ENCODE measurements around the gene CGREF1.

CGREF1 gene

DNA sequence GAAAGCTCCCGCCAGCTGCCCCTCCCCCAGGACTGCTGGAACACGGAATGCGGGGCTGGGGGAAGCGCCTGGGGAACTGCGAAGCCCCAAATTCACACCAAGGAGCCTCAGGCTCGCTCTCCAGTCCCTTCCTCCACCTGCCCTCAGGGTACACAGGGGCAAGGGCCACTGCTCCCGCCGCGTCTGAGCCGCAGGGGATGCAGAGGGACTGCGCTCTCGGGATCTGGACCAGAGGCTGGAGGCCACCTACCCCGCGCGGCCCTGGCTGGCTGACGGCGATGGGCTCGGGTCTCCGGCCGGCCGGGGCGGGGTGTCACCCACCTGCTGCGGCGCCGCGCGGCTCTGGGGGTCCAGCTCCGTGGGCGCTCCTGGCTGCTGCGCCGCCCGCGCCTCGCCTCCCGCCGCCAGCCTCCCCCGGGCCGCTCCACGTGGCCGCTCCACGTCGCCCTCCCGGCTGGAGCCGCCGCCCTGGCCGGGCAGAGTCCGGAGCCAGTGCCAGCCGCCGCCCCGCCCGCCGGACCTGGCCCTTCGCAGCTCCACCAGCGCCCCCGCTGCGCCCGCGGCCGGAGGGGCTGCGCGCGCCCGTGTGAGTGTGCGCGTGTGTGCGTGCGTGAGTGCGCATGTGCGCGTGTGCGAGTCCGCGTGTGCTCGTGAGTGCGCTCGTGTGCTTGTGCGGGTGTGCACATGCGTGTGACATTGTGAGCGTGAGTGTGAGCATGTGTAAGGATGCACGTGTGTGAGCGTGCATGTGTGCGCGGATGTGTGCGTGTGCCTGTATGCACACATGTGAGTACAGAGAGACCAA lies at the start of gene CGREF1:
Gene CGREF1, minus strand, starts transcription at position 604 of the 805 bp plus-strand sequence. CDS start 14,762 bp downstream, outside the sequence.
- in situ Hi-C loops (cut with HindIII; ENCODE audit: low sequenced_read_pairs) = no loop called here

DNA sequence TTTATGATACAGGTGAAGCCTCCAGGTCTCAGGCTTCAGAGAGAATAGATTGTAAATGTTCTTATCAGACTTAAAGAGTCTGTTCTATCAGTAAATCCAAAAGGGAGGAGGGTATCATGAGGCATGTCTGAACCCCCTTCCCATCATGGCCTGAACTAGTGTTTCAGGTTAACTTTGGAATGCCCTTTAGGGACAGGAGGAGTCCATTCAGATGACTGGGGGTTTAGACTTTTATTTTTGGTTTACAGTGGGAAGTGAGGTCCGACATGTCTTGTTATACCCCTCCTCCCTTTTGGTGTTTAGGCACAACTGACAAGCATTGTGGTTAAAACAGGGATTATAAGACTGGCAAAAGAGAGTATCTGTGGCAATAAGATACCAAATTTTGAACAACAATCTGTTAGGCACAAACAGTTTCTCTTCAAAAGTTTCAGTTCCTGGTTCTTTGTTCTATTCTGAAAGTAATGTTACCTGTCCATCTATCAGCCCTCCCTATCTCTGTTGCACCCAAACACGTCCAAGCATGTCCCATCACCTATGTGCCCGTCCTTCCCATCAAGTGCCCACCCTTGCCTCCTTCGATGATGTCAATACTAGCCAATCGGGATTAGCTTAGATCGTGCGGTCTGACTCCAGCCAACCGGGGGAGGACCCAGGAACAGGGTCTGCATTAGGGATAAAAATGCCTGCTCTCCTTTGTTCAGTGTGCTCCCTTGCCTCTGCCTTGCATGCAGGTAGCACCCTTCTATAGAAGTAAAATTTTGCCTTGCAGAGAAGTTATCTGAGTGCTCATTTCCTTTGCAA lies 46.2 kb upstream of the CGREF1 start:
- in situ Hi-C loops (cut with HindIII; ENCODE audit: low sequenced_read_pairs) = no loop called here

DNA sequence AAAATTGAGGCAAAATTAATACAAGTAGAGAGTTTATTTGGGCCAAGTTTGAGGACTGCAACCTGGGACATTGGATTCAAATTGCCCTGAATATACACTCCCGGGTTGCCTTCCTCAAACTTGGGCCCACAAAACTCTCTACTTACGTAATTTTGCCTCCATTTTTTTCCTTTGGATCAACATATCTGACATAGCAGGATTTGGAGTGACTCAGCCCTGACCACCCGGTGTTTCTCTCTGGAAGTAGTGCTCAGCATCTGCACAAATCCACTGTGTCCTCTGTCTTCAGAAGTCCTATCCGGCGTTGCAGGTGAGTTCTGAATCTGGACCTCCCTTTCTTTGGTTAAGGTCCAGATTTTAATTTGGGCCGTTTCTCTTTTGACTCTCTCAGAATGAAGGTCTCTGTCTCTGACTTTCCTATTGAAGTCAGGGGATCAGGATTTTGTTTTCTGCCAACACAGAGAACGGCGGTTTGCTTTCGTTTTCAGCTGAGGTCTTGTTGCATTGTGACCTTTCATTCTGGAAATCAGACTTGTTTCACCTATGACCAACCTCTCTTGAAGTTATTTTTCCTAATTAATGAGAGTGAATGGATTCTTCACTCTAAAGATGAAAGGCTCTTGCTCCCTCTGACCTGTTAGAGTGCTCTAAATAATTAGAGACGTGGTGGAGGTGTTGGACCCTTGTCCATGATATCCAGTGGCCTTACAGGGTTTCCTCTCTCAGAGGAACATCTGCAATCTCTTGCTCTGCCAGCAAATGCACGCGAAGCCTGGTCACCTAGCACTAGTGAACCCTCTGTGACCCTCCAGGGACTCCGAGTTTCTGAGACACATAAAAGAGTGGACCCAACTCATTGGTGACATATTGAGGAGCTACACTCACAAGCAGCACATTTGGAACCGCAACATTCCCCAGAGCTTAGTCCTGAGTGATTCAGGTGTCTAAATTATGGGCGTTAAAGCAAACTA lies 43.5 kb upstream of the CGREF1 start:
- in situ Hi-C loops (cut with HindIII; ENCODE audit: low sequenced_read_pairs) = no loop called here

GRCh38 chr2:27160191-27160590 lies 41.3 kb upstream of the CGREF1 start:
- in situ Hi-C loops (cut with HindIII; ENCODE audit: low sequenced_read_pairs) = no loop called here

DNA sequence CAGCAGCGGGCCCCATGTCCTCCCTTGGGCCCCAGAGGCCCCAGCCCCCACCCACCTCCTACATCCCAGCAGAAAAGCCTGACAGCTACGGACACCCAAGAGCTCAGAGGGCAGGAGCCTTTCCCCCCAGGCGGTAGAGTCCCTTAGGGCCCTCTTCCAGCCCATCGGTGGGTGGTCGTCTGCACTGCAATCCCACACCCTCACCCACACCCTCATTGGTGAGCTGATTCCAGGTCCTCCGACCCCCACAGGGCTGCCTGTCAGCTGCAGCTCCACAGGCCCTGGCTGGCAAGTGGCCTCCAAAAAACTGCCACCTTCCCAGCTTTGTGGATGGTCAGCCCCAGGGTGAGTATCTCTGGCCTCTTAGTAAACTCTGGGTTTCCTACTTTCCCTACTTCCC lies 40.3 kb upstream of the CGREF1 start:
- in situ Hi-C loops (cut with HindIII; ENCODE audit: low sequenced_read_pairs) = no loop called here

- in situ Hi-C loops (cut with HindIII; ENCODE audit: low sequenced_read_pairs) = no loop called here
Measured at GRCh38 chr2:27158468-27158867, 39.5 kb upstream of the CGREF1 start.

DNA sequence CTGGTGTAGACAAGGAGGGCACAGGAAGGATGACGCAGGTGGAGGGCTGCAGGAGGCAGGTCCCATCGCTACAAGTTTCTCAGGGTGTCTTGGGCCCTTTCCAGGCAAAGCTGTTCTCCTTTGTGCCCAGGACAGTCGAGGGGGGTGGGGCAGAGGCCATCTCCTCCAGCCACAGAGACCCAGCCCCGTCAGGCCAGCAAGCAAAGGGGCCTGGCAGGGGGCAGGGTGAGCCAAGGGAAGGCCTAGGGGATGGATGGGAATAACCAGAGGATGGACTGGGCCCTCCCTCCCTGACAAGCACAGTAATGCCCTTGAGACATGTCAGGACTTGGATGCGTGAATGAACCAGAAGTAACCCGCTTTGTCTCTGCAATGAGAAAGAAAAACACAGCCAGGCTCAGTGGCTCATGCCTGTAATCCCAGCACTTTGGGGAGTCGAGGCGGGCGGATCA lies 36.2 kb upstream of the CGREF1 start:
- in situ Hi-C loops (cut with HindIII; ENCODE audit: low sequenced_read_pairs) = no loop called here

GRCh38 chr2:27154488-27154887 lies 35.6 kb upstream of the CGREF1 start:
- in situ Hi-C loops (cut with HindIII; ENCODE audit: low sequenced_read_pairs) = no loop called here

GRCh38 chr2:27152796-27153464 lies 34.0 kb upstream of the CGREF1 start:
- in situ Hi-C loops (cut with HindIII; ENCODE audit: low sequenced_read_pairs) = no loop called here

DNA sequence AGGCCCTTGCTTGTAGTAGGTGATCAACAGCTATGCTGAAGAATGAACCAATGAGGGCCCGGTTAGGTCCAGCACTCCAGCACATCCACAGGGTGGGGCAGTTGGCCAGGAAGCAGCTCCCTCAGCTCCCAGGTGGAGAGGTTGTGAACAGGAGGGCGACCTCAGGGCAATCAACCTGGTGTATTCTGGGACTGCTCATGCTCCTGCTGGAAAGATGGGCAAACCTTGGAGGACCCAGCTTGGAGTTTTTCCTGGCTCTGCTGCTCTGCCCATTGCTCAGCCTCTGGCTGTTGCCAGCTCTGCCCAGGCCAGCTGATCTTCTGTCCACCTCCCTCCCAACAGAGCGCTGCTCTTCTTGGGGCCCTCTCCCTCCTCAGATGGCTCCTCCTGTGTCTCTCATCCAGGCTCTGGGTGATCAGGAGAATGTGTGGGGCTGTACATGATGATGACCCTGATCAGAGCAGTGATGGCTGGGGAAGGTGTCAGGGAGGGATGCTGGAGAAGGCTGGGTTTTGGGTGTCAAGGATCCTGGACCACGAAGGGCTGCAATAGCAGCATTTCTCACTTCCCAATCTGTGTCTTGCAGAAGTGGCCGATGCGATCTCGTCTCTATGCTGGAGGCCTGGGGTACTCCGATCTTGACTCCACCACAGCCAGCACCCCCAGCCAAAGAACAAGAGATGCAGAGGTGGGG lies 33.3 kb upstream of the CGREF1 start:
- in situ Hi-C loops (cut with HindIII; ENCODE audit: low sequenced_read_pairs) = no loop called here

DNA sequence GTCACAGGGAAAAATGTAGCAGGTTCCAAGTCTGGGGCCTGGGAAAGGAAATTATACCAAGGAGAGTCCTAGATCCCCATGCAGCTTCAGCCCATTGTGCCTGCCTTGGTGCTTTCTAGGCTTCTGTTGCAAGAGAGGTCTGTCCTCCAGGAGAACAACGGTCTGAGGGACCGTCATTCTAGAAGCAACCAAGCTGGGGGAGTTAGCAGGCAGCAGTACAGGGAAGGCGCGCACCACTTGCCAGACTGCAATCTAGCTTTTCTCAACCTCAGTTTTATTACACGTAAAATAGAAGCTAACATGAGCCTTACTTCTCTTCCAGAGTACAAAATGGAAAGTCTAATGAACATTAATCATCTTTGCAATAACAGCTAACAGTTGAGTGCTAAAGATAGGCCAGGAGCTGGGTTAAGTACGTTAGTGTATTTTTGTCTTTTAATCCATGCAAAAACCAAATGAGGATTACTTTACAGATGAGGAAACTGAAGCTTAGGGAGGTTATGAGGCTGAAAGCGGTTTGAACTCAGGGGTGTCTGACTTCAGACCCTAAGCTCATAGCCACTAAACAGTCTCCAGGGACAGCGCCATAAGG lies 31.8 kb upstream of the CGREF1 start:
- in situ Hi-C loops (cut with HindIII; ENCODE audit: low sequenced_read_pairs) = no loop called here

DNA sequence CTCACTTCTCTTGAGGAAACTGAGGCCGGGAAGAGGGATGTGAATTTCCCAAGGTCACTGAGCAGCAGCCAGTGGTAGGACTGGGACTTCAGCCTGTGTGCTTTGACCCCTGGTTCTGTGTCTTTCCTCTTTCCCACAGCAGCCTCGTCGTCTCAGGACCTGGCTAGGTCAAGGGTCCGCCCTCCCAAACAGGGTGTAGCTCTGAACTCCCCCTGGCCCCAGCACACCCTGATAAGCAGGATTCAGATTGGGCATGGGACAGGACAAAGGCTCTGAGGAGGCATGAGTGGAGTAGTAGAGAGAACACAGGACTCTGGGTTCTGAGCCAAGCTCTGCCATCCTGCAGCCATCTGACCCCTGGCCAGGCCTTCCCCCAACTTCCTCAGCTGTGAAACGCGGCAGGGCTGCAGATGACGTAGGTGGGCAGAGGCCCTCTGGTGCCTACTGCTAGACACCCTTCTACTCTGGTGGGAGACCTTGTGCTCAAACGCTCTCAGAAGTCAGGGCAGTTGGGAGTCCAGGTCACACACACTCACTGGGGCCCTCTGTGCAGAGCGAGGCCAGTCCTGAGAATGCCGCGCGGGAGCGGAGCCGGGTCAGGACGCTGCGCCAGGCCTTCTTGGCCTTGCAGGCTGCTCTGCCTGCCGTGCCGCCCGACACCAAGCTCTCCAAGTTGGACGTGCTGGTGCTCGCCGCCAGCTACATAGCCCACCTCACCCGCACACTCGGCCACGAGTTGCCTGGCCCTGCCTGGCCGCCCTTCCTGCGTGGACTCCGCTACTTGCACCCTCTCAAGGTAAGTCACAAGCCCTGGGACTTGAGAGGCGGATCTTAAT lies 30.9 kb upstream of the CGREF1 start:
- in situ Hi-C loops (cut with HindIII; ENCODE audit: low sequenced_read_pairs) = no loop called here

DNA sequence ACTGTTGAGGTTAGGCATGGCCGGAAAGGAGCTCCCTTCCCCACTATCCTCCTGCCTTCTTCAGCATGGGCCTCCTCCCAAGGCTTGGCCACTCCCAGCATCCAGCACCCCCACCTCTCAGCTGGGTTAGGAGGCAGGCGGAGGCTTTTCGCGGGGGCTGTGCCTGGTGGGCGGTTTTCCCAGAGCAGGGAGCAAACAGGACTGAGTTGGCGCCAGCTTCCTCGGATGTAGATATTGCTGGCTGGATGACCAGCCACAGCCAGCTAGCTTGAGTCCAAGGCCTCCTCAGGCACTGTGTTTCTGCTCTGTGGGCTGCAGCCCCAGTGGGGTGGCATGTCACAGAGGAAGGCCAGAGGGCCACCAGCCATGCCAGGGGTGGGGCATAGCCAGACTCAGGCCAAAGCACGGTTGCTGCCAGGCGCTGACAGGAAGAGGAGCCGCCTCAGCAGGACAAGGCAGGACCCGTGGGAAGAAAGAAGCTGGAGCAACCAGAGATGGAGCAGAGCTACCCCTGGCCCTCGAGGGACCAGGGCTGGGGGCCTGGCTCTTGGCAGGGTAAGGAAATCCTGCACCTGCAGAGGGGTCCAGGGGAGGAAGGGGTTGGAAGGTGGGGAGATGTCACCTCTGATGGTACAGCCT lies 30.0 kb upstream of the CGREF1 start, which contains the start of gene TCF23:
Gene TCF23, plus strand, starts transcription at position 204 of the 639 bp plus-strand sequence. Its CDS starts 130 bp downstream, at position 334.
- in situ Hi-C loops (cut with HindIII; ENCODE audit: low sequenced_read_pairs) = no loop called here

GRCh38 chr2:27147935-27148334 lies 29.0 kb upstream of the CGREF1 start:
- in situ Hi-C loops (cut with HindIII; ENCODE audit: low sequenced_read_pairs) = no loop called here

DNA sequence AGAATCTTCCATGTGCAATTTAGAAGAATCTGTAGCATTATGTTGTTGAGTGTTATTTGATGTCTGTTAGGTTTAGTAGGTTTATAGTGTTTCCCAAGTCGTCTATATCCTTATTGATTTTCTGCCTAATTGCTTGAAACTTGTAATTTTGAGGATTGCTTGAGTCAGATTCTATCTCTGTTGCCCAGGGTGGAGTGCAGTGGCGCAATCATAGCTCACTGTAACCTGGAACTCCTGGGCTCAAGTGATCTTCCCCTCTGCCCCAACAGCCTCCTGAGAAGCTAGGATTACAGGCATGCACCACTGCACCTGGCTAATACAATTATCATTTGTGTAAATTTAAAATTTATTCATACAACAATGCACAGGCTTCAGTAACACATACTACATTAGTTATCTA lies 26.8 kb upstream of the CGREF1 start:
- in situ Hi-C loops (cut with HindIII; ENCODE audit: low sequenced_read_pairs) = no loop called here

GRCh38 chr2:27143285-27143684 lies 24.4 kb upstream of the CGREF1 start:
- in situ Hi-C loops (cut with HindIII; ENCODE audit: low sequenced_read_pairs) = no loop called here

- in situ Hi-C loops (cut with HindIII; ENCODE audit: low sequenced_read_pairs) = no loop called here
Measured at GRCh38 chr2:27139310-27139709, 20.4 kb upstream of the CGREF1 start, which contains the start of gene PRR30. TSS of gene PRR30 (minus strand) at chr2:27139410. CDS start at chr2:27138329, 1,081 bp downstream.

DNA sequence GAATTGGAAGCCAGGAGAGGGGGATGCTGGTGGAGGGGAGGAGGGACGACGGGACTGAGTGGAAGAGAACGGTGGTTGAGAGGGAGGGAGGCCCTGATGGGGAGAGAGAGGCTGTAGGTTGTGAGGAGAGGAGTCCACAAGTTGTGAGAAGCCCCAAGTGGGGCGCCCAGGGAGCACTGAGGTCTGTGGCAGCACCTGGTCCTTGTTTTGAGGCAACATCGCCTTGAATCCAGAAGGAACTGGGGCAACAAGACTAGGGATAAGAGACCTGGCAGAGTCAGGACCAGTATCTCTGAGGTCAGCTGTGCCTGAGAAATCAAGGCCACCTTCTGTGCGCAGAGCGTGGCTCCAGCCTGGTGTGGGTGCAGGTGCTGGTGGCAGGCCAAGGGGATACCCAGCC lies 19.2 kb upstream of the CGREF1 start:
- in situ Hi-C loops (cut with HindIII; ENCODE audit: low sequenced_read_pairs) = no loop called here
